HCT116 (cell line): Measurements from ENCODE around the gene MUC21.

Experiments used
- CEBPB ChIP-seq: IDR thresholded peaks from 2 replicates; pipeline ENCODE4 v1.6.1; 2012; ENCODE audit warnings: low read depth
- EZH2 ChIP-seq: fragments of 200-600 bp; sonication (generic); IDR thresholded peaks from 2 replicates; pipeline ENCODE4 v1.6.1; 2017; ENCODE audit warnings: antibody characterized with exemption, mixed run types
- EZH2phosphoT487 ChIP-seq: fragments of 200-600 bp; IDR thresholded peaks from 2 replicates; pipeline ENCODE4 v1.6.1; 2018; ENCODE audit warnings: antibody characterized with exemption, borderline replicate concordance
- FOSL1 ChIP-seq: IDR thresholded peaks from 2 replicates; pipeline ENCODE4 v1.6.1; 2012; ENCODE audit warnings: low read depth
- POLR2A ChIP-seq: IDR thresholded peaks from 2 replicates; pipeline ENCODE4 v1.7.0; 2011; ENCODE audit warnings: borderline replicate concordance; ENCODE audit not compliant: insufficient read depth, insufficient read length; ENCODE audit errors: extremely low read depth
- POLR2AphosphoS5 ChIP-seq: IDR thresholded peaks from 2 replicates; pipeline ENCODE4 v1.6.1; 2011; ENCODE audit warnings: mild to moderate bottlenecking, low read depth, low read length, moderate library complexity
- SIN3A ChIP-seq: IDR thresholded peaks from 2 replicates; pipeline ENCODE4 v1.6.1; 2012; ENCODE audit warnings: low read depth
- SP1 ChIP-seq: IDR thresholded peaks from 2 replicates; pipeline ENCODE4 v1.6.1; 2012; ENCODE audit warnings: low read depth
- TF ChIP-seq, protein P1 (sequence below), 3 experiments: fragments of 200-600 bp in 1 of 3; sonication (generic) in 1 of 3; IDR thresholded peaks in 2 of 3; conservative IDR thresholded peaks in 1 of 3; 2 replicates each; pipeline ENCODE4 v1.5.1; 2012 to 2017; ENCODE audit warnings: low read depth in 2 of 3, low read length in 2 of 3, antibody characterized with exemption in 1 of 3, borderline replicate concordance in 1 of 3, control low read depth in 1 of 3, mild to moderate bottlenecking in 1 of 3, mixed read lengths in 1 of 3, mixed run types in 1 of 3, moderate library complexity in 1 of 3; ENCODE audit not compliant: insufficient read depth in 1 of 3
- TF ChIP-seq, protein P2 (sequence below): IDR thresholded peaks from 2 replicates; pipeline ENCODE4 v1.6.1; 2012

DNA sequence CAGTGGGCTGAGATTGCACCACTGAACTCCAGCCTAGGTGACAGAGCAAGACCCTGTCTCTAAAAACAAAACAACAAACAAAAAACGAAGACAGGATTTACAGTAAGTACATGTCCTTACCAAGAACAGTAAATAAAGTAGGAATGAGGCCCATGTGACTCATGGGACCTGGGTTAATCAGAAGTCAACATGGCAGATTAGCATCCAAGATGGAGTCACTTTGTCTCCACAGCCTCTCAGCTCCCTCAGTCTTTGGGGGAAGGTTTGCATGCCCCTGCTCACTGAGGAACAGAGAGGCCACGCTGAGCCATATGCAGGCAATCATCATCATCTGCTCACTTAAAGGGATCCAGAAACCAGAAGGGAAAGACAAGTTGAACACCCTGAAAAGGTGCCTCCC lies 19.0 kb downstream of the MUC21 start:
- TF ChIP-seq CEBPB = no peak
- TF ChIP-seq, protein P1, sequence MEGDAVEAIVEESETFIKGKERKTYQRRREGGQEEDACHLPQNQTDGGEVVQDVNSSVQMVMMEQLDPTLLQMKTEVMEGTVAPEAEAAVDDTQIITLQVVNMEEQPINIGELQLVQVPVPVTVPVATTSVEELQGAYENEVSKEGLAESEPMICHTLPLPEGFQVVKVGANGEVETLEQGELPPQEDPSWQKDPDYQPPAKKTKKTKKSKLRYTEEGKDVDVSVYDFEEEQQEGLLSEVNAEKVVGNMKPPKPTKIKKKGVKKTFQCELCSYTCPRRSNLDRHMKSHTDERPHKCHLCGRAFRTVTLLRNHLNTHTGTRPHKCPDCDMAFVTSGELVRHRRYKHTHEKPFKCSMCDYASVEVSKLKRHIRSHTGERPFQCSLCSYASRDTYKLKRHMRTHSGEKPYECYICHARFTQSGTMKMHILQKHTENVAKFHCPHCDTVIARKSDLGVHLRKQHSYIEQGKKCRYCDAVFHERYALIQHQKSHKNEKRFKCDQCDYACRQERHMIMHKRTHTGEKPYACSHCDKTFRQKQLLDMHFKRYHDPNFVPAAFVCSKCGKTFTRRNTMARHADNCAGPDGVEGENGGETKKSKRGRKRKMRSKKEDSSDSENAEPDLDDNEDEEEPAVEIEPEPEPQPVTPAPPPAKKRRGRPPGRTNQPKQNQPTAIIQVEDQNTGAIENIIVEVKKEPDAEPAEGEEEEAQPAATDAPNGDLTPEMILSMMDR (IDR thresholded peaks at IDR 0.05 in 2 of 3, conservative IDR thresholded peaks at IDR 0.05 in 1 of 3; ENCODE audit: borderline replicate concordance in 1 of 3, insufficient read depth in 1 of 3, low read depth in 2 of 3, low read length in 2 of 3) = no peak
- no peak for TF ChIP-seq EZH2
- TF ChIP-seq, protein P2, sequence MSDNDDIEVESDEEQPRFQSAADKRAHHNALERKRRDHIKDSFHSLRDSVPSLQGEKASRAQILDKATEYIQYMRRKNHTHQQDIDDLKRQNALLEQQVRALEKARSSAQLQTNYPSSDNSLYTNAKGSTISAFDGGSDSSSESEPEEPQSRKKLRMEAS = no peak
- no peak for TF ChIP-seq POLR2A
- no peak for TF ChIP-seq POLR2AphosphoS5
- no peak for TF ChIP-seq EZH2phosphoT487
- no peak for TF ChIP-seq SP1
- no peak for TF ChIP-seq FOSL1
- no peak for TF ChIP-seq SIN3A
